Liver (tissue), 9 donors: ENCODE data around the gene GOSR1. TPM values are rescaled to one million over a fixed set of nuclear protein-coding genes. Genes with fewer than 3 reads are reported as not detected.
"Not testable (repeated sequence)": the region's sequence is repeated elsewhere in the genome, so short reads cannot be mapped to it uniquely, and the experiment has no call there.

ENCODE experiments used
- DNase-seq: peaks from one replicate; pipeline ENCODE4 v3.0.0-alpha.2; 2017; ENCODE audit warnings: low spot score
- H3K27ac ChIP-seq, 2 donors: one replicate each; pipeline ENCODE4 v1.7.0; 2013; ENCODE audit warnings: inconsistent platforms in 2 of 2, low read length in 2 of 2, control low read depth in 1 of 2, low read depth in 1 of 2, mild to moderate bottlenecking in 1 of 2
- H3K27me3 ChIP-seq, 4 donors: one replicate each; pipeline versions ENCODE4 v1.6.1 to v1.7.0; 2013; ENCODE audit warnings: low read length in 3 of 4, inconsistent platforms in 1 of 4, mild to moderate bottlenecking in 1 of 4, moderate library complexity in 1 of 4; ENCODE audit not compliant: control insufficient read depth in 4 of 4, insufficient read depth in 4 of 4
- H3K36me3 ChIP-seq, 4 donors: one replicate each; pipeline versions ENCODE4 v1.6.1 to v1.7.0; 2013; ENCODE audit warnings: low read length in 3 of 4, mild to moderate bottlenecking in 3 of 4, low read depth in 1 of 4, moderate library complexity in 1 of 4; ENCODE audit not compliant: control insufficient read depth in 4 of 4, insufficient read depth in 3 of 4
- H3K4me1 ChIP-seq, 4 donors: one replicate each; pipeline versions ENCODE4 v1.6.1 to v1.7.0; 2013; ENCODE audit warnings: low read length in 3 of 4, mild to moderate bottlenecking in 3 of 4, moderate library complexity in 1 of 4; ENCODE audit not compliant: control insufficient read depth in 4 of 4, insufficient read depth in 4 of 4
- H3K4me3 ChIP-seq, 3 donors: one replicate each; pipeline versions ENCODE4 v1.6.1 to v1.7.0; 2013; ENCODE audit warnings: low read length in 3 of 3, control low read depth in 1 of 3, low read depth in 1 of 3, mild to moderate bottlenecking in 1 of 3
- H3K9ac ChIP-seq, 2 donors: one replicate each; pipeline ENCODE4 v1.7.0; 2013; ENCODE audit warnings: low read length in 2 of 2, mild to moderate bottlenecking in 2 of 2, moderate library complexity in 2 of 2, control low read depth in 1 of 2, low read depth in 1 of 2
- H3K9me3 ChIP-seq, 4 donors: one replicate each; pipeline versions ENCODE4 v1.6.1 to v1.7.0; 2013; ENCODE audit warnings: low read length in 3 of 4; ENCODE audit not compliant: control insufficient read depth in 4 of 4
- EGR1 ChIP-seq, 2 donors: IDR thresholded peaks; 2 replicates each; pipeline ENCODE4 v1.6.1; 2016 to 2018; ENCODE audit warnings: antibody characterized with exemption in 2 of 2, low read depth in 2 of 2
- FOXA1 ChIP-seq: IDR thresholded peaks from 2 replicates; pipeline ENCODE4 v1.6.1; 2016; ENCODE audit warnings: antibody characterized with exemption
- FOXA2 ChIP-seq: IDR thresholded peaks from 2 replicates; pipeline ENCODE4 v1.6.1; 2016; ENCODE audit warnings: antibody characterized with exemption
- GABPA ChIP-seq, 2 donors: IDR thresholded peaks in 1 of 2; conservative IDR thresholded peaks in 1 of 2; 2 replicates each; pipeline ENCODE4 v1.6.1; 2016; ENCODE audit warnings: antibody characterized with exemption in 2 of 2, mild to moderate bottlenecking in 1 of 2, moderate library complexity in 1 of 2
- HNF4A ChIP-seq, 2 donors: conservative IDR thresholded peaks; 2 replicates each; pipeline ENCODE4 v1.6.1; 2016; ENCODE audit warnings: antibody characterized with exemption in 2 of 2, mild to moderate bottlenecking in 2 of 2
- HNF4G ChIP-seq: IDR thresholded peaks from 2 replicates; pipeline ENCODE4 v1.6.1; 2016; ENCODE audit warnings: antibody characterized with exemption
- JUND ChIP-seq, 2 donors: IDR thresholded peaks; 2 replicates each; pipeline ENCODE4 v1.6.1; 2016; ENCODE audit warnings: antibody characterized with exemption in 2 of 2
- NR2F2 ChIP-seq: IDR thresholded peaks from 2 replicates; pipeline ENCODE4 v1.6.1; 2016; ENCODE audit warnings: antibody characterized with exemption
- RAD21 ChIP-seq, 2 donors: IDR thresholded peaks; 2 replicates each; pipeline ENCODE4 v1.6.1; 2016; ENCODE audit warnings: antibody characterized with exemption in 2 of 2, mild to moderate bottlenecking in 2 of 2
- RXRA ChIP-seq, 2 donors: IDR thresholded peaks; 2 replicates each; pipeline ENCODE4 v1.6.1; 2017 to 2018; ENCODE audit warnings: antibody characterized with exemption in 2 of 2, mild to moderate bottlenecking in 1 of 2
- SP1 ChIP-seq: IDR thresholded peaks from 2 replicates; pipeline ENCODE4 v1.6.1; 2018; ENCODE audit warnings: antibody characterized with exemption, mild to moderate bottlenecking
- TAF1 ChIP-seq: conservative IDR thresholded peaks from 2 replicates; pipeline ENCODE4 v1.6.1; 2016; ENCODE audit warnings: antibody characterized with exemption, mild to moderate bottlenecking
- YY1 ChIP-seq: IDR thresholded peaks from 2 replicates; pipeline ENCODE4 v1.6.1; 2016; ENCODE audit warnings: antibody characterized with exemption, mild to moderate bottlenecking
- WGBS: extraction: QIAGEN DNeasy Blood & Tissue Kit; methylation state at CpG from one replicate; pipeline ENCODE4 v1.1.7; 2013; 5-methylcytosine and 5-hydroxymethylcytosine counted together
- polyA plus RNA-seq, 2 donors: library from polyadenylated mRNA; stranded (reverse) in 1 of 2; unstranded in 1 of 2; fragments of 200-250 nt in 1 of 2; fragments of >200 nt in 1 of 2; fragmentation: Nextera tagmentation in 1 of 2; extraction: Ambion mirVana in 1 of 2; gene quantifications; one replicate each; pipeline versions ENCODE4 v1.2.1 to v1.2.3, GENCODE V29; 2013 to 2015
- total RNA-seq, 2 donors: library from RNA; depleted of rRNA; stranded (reverse); fragments of >200 nt; gene quantifications; one replicate each; pipeline ENCODE4 v1.2.3, GENCODE V29; 2014
- TF ChIP-seq, protein P1 (sequence below): fragments of 150-350 bp; IDR thresholded peaks from 2 replicates; pipeline ENCODE4 v1.5.1; 2017; ENCODE audit warnings: improper control_type of control experiment, low read depth, low read length; ENCODE audit not compliant: missing input control
- TF ChIP-seq, protein P2 (sequence below): IDR thresholded peaks from 2 replicates; pipeline ENCODE4 v1.6.1; 2016; ENCODE audit warnings: antibody characterized with exemption, mild to moderate bottlenecking
- TF ChIP-seq, protein P3 (sequence below): IDR thresholded peaks from 2 replicates; pipeline ENCODE4 v1.6.1; 2016; ENCODE audit warnings: antibody characterized with exemption
- TF ChIP-seq, protein P4 (sequence below): IDR thresholded peaks from 2 replicates; pipeline ENCODE4 v1.6.1; 2016; ENCODE audit warnings: antibody characterized with exemption
- TF ChIP-seq, protein P5 (sequence below): IDR thresholded peaks from 2 replicates; pipeline ENCODE4 v1.6.1; 2016; ENCODE audit warnings: antibody characterized with exemption
- donor health status: healthy.
- donor health status: healthy.
- donor health status: healthy.
- donor health status: healthy.
- donor health status: healthy.

GOSR1 gene
- total and polyA plus RNA-seq, 4 donors, result 15.0 to 40.4 (median 26.3) TPM

DNA sequence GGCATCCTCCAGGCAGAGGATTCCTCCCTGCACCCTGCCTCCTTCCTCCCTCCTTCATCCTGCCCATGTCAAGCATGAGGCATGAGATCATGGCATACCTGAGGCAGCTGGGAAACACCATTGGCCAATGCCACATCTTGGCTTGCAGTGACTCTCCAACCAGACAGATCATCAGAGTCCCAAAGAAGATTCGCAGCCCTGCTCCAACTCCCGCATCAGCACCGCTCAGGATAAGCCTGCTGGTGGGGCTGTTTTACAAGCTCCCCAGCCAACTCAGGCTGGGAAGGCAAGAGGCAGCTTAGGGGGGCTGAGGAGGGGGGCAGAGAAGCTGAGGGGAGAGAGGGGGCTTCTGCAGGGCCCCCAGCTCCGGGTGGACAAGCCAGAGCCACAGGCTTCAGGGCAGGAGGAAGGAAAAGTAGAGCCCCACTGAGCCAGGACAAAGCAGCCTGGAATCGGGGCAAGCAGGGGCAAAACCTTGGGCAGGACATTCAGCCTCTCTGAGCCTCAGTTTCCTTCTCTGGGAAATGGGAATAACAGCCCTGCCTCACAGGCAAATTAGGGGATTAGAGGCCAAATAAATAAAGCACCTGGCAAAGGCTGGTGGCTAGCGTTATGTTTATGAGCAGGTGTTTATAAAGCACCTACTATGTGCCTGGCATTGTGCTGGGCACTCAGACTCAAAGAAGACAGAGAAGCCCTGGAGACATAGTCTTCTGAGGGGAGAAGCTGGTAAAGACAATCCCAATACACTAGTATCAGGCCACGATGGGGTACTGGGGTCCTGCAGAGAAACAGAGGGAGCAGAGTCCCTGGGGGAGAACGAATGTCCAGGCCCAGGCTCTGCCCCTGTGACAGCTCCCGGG lies 88.1 kb downstream of the GOSR1 start:
- TF ChIP-seq, protein P1, sequence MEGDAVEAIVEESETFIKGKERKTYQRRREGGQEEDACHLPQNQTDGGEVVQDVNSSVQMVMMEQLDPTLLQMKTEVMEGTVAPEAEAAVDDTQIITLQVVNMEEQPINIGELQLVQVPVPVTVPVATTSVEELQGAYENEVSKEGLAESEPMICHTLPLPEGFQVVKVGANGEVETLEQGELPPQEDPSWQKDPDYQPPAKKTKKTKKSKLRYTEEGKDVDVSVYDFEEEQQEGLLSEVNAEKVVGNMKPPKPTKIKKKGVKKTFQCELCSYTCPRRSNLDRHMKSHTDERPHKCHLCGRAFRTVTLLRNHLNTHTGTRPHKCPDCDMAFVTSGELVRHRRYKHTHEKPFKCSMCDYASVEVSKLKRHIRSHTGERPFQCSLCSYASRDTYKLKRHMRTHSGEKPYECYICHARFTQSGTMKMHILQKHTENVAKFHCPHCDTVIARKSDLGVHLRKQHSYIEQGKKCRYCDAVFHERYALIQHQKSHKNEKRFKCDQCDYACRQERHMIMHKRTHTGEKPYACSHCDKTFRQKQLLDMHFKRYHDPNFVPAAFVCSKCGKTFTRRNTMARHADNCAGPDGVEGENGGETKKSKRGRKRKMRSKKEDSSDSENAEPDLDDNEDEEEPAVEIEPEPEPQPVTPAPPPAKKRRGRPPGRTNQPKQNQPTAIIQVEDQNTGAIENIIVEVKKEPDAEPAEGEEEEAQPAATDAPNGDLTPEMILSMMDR, result no peak
- TF ChIP-seq, protein P2, sequence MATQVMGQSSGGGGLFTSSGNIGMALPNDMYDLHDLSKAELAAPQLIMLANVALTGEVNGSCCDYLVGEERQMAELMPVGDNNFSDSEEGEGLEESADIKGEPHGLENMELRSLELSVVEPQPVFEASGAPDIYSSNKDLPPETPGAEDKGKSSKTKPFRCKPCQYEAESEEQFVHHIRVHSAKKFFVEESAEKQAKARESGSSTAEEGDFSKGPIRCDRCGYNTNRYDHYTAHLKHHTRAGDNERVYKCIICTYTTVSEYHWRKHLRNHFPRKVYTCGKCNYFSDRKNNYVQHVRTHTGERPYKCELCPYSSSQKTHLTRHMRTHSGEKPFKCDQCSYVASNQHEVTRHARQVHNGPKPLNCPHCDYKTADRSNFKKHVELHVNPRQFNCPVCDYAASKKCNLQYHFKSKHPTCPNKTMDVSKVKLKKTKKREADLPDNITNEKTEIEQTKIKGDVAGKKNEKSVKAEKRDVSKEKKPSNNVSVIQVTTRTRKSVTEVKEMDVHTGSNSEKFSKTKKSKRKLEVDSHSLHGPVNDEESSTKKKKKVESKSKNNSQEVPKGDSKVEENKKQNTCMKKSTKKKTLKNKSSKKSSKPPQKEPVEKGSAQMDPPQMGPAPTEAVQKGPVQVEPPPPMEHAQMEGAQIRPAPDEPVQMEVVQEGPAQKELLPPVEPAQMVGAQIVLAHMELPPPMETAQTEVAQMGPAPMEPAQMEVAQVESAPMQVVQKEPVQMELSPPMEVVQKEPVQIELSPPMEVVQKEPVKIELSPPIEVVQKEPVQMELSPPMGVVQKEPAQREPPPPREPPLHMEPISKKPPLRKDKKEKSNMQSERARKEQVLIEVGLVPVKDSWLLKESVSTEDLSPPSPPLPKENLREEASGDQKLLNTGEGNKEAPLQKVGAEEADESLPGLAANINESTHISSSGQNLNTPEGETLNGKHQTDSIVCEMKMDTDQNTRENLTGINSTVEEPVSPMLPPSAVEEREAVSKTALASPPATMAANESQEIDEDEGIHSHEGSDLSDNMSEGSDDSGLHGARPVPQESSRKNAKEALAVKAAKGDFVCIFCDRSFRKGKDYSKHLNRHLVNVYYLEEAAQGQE, result no peak
- TF ChIP-seq HNF4G (no peak), TAF1 (no peak), RXRA (IDR thresholded peaks at IDR 0.05) (no peak), NR2F2 (no peak), GABPA (IDR thresholded peaks at IDR 0.05 in 1 of 2, conservative IDR thresholded peaks at IDR 0.05 in 1 of 2) (no peak), JUND (IDR thresholded peaks at IDR 0.05) (no peak), FOXA2 (no peak), SP1 (no peak), EGR1 (IDR thresholded peaks at IDR 0.05; ENCODE audit: low read depth in 2 of 2) (no peak), HNF4A (conservative IDR thresholded peaks at IDR 0.05) (no peak), YY1 (no peak), FOXA1 (no peak), RAD21 (IDR thresholded peaks at IDR 0.05) (no peak)
- TF ChIP-seq, protein P3, sequence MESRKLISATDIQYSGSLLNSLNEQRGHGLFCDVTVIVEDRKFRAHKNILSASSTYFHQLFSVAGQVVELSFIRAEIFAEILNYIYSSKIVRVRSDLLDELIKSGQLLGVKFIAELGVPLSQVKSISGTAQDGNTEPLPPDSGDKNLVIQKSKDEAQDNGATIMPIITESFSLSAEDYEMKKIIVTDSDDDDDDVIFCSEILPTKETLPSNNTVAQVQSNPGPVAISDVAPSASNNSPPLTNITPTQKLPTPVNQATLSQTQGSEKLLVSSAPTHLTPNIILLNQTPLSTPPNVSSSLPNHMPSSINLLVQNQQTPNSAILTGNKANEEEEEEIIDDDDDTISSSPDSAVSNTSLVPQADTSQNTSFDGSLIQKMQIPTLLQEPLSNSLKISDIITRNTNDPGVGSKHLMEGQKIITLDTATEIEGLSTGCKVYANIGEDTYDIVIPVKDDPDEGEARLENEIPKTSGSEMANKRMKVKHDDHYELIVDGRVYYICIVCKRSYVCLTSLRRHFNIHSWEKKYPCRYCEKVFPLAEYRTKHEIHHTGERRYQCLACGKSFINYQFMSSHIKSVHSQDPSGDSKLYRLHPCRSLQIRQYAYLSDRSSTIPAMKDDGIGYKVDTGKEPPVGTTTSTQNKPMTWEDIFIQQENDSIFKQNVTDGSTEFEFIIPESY, result no peak
- TF ChIP-seq, protein P4, sequence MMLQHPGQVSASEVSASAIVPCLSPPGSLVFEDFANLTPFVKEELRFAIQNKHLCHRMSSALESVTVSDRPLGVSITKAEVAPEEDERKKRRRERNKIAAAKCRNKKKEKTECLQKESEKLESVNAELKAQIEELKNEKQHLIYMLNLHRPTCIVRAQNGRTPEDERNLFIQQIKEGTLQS, result no peak
- TF ChIP-seq, protein P5, sequence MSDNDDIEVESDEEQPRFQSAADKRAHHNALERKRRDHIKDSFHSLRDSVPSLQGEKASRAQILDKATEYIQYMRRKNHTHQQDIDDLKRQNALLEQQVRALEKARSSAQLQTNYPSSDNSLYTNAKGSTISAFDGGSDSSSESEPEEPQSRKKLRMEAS, result no peak
- no peak overlapping the region for H3K9ac ChIP-seq
- H3K4me3 ChIP-seq, result no peak overlapping the region
- 64% methylated on average over 9 of the region's 9 CpGs for WGBS
- no peaks in the 10 kb centered on the region for H3K4me1 ChIP-seq
- DNase-seq, result no peak
- no peak overlapping the region for H3K27ac ChIP-seq
- no peaks in the 10 kb centered on the region for H3K27me3 ChIP-seq
- no peaks in the 10 kb centered on the region for H3K36me3 ChIP-seq
- no peaks in the 10 kb centered on the region for H3K9me3 ChIP-seq

DNA sequence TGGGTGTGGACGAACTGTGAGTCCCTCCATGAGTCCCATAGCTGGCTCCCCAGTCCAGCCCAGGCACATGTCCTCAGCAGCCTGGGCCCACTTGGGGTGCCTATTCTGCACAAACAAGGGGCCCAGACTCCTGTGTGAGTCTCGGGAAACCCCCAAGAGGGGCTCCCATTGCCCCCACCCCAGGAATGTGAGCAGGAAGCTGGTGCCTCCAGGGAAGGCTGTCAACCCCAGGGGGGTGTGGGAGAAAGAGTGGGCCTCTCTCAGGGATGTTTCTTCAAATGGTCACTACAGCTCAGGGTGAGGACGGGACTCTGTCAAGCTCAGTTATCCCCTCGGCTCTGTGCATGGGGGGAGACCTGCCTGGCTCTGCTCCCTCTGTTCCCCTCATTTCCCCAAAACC lies 88.9 kb downstream of the GOSR1 start:
- H3K4me1 ChIP-seq, H3K27ac ChIP-seq, H3K9ac ChIP-seq, H3K4me3 ChIP-seq, H3K36me3 ChIP-seq, H3K9me3 ChIP-seq, DNase-seq, H3K27me3 ChIP-seq: not testable (repeated sequence)
- 69% methylated on average over 4 of the region's 4 CpGs for WGBS

DNA sequence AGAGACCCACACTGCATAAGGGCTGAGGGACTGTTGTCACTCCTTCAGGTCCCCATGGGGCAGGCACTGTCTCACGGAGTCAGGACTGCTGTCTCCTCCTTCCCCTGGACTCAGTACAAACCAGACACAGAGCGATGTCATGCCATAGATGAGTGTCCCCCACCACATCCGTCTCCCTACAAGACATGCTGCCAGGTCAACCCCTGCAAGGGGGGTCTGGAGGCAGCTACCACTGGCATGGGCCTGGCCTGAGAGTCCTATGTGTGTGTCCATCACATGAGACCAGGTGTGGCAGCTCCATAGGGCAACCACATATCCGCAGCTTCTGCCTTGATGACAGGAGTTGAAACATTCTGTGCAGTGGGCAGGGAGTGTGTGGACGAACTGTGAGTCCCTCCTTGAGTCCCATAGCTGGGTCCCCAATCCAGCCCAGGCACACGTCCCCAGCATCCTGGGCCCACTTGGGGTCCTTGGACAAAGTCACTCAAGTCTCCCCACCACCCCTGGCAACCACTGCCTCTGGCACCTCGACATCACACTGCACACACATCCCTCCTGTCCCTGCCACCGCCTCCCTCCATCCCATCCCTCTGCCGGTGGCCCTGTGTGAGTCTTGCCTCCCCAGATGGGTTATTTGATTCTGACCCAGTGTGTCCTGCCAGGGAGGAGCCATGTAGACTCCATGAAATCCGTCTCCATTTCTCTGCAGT lies 89.5 kb downstream of the GOSR1 start:
- H3K27me3 ChIP-seq, H3K27ac ChIP-seq, H3K9ac ChIP-seq, H3K36me3 ChIP-seq, H3K4me3 ChIP-seq, H3K4me1 ChIP-seq, H3K9me3 ChIP-seq, DNase-seq: not testable (repeated sequence)
- WGBS, result 77% methylated on average over 10 of the region's 10 CpGs
